ENCODE results near the gene NLRP9.

NLRP9 gene

DNA sequence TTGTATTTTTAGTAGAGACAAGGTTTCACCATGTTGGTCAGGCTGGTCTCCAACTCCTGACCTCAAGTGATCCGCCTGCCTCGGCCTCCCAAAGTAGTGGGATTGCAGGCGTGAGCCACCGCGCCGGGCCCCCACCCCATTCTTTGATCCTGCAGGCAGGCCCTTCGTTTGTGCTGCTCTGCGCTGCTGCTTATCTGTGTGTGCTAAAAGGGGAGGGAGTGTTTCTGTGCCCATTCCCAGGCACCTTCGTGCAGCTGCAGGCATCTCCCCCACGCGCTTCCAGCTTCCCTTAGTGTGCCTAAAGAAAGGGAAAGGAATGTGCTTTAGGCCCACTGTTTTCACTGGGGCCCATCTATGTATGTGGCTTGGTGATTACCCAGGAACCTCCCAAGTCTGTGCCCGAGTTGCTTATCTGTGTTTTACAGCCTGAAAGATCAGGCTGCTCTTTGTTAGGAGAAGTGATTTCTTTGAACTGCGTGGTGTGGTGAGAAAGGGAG, 36.0 kb downstream of the NLRP9 start:
- no peak for DNase-seq

DNA sequence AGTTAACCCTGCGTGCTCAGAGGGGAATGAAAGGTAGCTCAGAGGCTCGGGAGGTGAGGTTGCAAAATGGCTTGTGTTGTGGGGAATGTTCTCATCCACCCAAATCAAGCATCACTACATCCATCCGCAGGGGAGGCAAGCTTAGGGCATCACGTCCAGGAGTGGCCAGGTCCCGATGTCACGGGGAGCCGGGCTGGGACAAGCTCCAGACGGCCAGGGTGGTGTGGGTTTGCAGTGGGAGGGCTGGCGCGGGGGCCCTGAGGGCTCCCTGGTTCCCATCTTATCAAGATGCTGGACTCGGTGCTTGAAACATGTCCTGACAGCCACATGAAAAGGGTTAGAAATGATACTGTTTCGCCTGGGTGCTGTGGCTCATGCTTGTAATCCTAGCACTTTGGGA, 37.4 kb downstream of the NLRP9 start:
- DNase-seq: no peak

DNA sequence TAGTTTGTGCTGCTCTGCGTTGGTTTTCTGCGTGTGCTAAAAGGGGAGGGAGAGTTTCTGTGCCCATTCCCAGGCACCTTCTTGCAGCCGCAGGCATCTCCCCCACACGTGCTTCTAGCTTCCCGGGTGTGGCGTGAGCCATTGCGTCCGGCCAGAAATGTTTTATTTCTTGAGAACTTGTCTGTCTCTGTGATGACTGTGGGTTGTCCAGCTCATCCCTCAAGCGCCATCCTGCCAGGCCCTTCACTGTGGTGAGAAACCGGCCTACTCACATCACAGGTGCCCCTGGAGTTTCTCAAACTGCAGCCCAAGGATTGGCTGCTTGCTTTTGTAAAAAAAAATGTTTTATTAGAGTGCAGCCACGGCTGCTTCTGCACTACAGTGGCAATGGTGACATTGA, 39.0 kb downstream of the NLRP9 start:
- no peak for DNase-seq

DNA sequence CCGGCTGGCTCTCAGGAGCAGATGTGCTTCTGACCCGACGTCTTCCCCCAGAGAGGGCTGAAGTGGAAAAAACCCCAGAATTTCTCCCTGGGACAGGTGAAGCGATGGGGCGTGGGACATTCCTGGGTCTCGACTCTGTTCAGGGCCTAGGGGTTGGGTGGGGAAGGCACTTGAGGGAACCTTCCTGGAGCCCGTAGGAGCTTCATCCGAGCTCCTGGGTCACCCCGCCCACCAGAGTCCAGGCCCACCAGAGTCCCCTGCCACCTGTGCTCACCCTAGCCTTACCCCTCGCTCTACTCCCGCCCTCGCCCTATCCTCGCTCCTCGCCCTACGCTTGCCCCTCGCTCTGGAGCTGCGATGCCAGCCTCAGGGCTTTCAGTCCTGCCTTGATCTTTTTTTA, 39.9 kb downstream of the NLRP9 start:
- DNase-seq: no peak

DNA sequence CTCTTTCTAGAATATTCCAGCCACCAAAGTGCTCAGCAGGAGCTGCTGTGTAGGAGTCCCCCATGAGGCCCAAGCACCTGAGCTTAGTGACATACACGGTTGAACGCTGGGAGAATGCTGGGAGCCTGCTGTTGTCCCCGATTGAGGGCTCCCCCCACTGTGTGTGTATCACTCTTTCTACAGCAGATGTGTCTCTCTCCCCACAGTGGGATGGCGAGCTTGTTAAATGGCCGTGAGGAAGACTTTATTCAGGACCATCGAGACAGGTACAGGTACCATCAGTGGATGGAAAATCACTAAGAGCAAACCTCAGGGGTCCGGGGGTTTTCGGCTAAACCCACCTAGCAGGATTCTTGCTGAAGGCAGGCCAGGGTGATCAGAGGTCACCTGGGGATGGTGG, 40.5 kb downstream of the NLRP9 start:
- DNase-seq: no peak

GRCh38 chr19:55697069-55697440, 41.1 kb downstream of the NLRP9 start:
- DNase-seq: no peak

GRCh38 chr19:55696301-55697068, 41.7 kb downstream of the NLRP9 start:
- DNase-seq: no peak

GRCh38 chr19:55695511-55696290, 42.5 kb downstream of the NLRP9 start:
- DNase-seq: no peak

DNA sequence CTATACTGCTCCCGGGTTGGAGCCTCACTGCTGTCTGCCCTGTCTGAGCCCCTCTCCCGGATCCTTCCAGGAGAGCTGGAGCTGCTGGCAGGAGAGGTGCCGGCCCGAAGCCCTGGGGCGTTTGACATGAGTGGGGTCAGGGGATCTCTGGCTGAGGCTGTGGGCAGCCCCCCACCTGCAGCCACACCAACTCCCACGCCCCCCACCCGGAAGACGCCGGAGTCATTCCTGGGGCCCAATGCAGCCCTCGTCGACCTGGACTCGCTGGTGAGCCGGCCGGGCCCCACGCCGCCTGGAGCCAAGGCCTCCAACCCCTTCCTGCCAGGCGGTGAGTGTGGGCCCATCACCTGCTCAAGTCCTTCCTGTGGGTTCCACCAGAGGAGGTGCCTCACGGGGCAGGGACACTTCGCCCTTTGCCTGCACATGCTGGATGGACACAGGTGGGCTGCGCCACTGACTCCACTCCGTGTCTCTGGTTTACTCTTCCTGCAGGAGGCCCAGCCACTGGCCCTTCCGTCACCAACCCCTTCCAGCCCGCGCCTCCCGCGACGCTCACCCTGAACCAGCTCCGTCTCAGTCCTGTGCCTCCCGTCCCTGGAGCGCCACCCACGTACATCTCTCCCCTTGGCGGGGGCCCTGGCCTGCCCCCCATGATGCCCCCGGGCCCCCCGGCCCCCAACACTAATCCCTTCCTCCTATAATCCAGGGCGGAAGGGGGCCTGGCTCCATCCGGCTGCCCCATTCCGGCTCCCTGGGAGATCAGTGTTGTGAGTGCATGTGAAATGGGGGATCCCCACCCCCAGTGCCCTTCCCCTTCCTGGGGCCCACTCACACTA, 43.3 kb downstream of the NLRP9 start:
- DNase-seq: no peak

- DNase-seq: no peak
Measured at GRCh38 chr19:55694241-55694655, 44.0 kb downstream of the NLRP9 start.

GRCh38 chr19:55693336-55693974, 44.7 kb downstream of the NLRP9 start:
- no peak for DNase-seq

- no peak for DNase-seq
Measured at GRCh38 chr19:55692681-55693081, 45.5 kb downstream of the NLRP9 start.

GRCh38 chr19:55691561-55692481, 46.4 kb downstream of the NLRP9 start:
- DNase-seq: no peak

DNA sequence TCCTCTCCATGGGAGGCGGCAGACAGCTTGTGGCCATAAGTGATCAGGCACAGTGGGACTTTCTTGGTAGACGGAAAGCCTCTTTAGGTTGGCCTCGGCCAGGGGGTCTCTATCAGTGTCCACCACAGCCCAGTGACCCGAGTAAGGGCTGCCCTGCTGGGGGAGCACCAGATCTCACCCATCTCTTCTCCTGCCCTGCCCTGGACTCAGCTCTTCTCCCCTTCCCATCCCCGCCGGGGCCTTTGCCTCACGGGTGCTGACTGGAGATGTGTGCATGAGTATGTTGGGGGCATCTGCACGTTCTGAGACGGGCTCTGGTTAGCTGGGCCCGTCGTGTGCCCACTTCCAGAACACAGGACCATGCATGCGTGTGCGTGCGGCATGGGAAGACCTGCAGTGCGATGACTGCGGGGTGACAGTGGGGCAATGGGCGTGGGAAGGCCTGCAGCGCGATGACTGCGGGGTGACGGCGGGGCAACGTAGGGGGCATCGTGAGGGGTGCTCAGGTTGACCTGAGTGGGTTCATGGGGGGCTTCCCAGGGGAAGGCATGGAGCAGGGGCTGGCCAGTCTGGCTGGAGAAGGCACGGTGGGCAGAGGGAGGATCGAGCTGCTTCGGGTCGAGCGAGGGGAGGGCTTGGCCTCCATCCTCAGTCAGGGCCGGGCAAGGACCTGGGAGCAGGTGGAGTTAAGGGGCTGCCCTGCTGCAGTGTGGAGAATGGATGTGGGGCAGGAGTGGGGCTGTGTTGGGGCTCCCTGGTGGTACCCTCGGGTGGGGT, 47.2 kb downstream of the NLRP9 start:
- no peak for DNase-seq

- DNase-seq: no peak
Measured at GRCh38 chr19:55690109-55690768, 48.0 kb downstream of the NLRP9 start.

- no peak for DNase-seq
Measured at GRCh38 chr19:55689411-55690108, 48.6 kb downstream of the NLRP9 start.

DNA sequence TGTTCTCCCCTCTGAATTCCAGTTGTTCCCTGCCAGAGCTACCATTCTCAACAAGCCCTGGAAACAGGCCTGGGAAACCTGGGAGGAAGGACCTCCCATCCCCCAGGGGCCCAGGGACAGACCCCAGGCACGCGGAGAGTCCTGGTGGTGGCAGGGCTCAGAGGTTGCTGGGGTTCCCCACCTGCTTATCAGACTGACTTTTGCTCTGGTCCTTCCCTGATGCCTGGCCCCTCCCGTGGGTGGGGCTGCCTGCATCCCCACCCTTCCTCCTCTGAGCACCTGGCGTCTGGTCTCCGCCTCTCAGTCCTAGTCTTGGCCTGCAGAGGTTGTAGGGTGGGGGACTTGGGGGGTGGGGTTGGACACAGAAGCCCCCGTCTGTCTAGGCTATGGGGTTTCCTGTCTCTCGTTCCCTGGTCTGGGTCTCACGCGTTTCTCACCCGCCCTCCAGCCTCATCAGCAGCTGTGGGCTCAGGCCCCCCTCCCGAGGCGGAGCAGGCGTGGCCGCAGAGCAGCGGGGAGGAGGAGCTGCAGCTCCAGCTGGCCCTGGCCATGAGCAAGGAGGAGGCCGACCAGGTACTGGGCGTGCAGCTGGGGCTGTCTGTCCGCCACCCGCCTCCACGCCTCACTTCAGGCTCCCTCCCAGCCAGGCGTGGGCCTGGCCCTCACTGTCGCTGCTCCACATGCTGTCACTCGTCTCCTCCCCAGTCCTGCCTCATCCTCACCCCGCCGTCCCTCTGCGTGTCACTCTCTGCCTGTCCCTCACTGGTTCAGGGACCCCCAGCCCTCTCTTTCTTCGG, 49.6 kb downstream of the NLRP9 start:
- no peak for DNase-seq

DNA sequence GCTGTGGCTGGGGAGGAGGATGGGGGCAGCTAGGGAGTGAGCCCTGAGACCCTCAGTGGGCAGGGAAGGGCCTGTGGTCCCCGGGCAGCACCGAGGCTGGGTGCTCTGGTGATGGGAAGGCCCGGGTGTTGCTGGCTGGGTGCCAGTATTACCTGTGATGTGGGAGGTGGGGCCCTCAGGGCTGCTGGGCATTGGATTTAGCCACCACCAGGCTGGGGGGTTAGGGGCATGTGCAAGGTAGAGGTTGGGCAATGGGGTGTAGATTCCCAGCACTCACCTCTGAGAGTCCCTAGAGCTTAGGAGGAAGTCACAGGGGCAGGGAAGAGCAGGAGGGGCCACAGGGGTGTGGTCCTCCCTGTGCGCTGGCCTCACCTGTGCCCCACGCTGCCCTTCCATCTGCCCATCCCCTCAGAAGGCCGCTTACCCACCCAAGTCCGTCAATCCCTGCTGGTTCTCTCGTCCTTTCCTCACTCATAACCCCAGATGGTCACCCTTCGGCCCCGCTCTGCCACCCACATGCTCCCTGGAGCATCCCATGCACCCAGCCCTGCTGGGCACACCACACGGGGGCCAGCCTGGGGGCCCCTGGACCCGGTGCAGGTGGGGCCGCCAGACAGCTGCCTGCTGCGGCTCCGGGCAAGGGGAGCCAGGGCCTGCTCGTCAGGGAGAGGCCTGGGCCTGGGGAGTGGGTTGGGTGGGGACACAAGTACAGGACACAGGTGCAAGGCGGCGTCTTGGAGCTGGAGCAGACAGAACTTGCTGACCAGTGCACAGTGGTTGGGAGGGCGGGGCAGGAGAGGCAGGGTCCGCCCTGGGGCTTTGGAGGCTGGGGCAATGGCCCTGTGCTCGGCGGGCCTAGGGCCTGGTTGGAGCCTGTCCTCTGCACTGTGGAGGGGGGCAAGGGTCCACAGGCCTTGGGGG, 50.7 kb downstream of the NLRP9 start:
- no peak for DNase-seq

Data from GOT3 (cell line).